Measurements from ENCODE around the gene MIAT.

- TF ChIP-seq CTCF (conservative IDR thresholded peaks at IDR 0.05) (peak; percentile 59), EZH2 (IDR thresholded peaks at IDR 0.05; ENCODE audit: low read depth) (no peak)
Measured at GRCh38 chr22:26672590-26673468, 15.4 kb downstream of the MIAT start.
